Right ventricle myocardium inferior (tissue), 1 donor: ENCODE data around the gene FHAD1. TPM values are rescaled to one million over a fixed set of nuclear protein-coding genes. Genes with fewer than 3 reads are reported as not detected.

Experiments
- ATAC-seq: fragments of 200-7000 bp; cut with Tn5 transposase; one replicate; pipeline ENCODE4 v1.9.1; 2020; ENCODE audit warnings: mild to moderate bottlenecking, moderate library complexity
- DNase-seq: peaks from one replicate; pipeline ENCODE4 v3.0.0; 2021; ENCODE audit errors: missing footprints
- intact Hi-C: fragments of 100-400 bp; cut with DNase I; formaldehyde crosslinking; loops from one replicate; pipeline ENCODE4 v1.11.0; 2022
- long read RNA-seq: library from polyadenylated mRNA; unstranded; transcript quantifications from one replicate; pipeline ENCODE4 v2.0.0, GENCODE V29; 2021
- total RNA-seq: library from RNA; stranded (reverse); fragmentation: NEBNext Ultra II Directional; extraction: Animal tissue kit (Norgen Biotek cat#: 25700); gene quantifications from one replicate; pipeline ENCODE4 v1.2.1, GENCODE V29; 2021
- donor health status: DM: no; HTN: yes; CAD: no; lungs with severe emphysema.

FHAD1 gene
- not detected for total RNA-seq
- long read RNA-seq, result 0 reads

DNA sequence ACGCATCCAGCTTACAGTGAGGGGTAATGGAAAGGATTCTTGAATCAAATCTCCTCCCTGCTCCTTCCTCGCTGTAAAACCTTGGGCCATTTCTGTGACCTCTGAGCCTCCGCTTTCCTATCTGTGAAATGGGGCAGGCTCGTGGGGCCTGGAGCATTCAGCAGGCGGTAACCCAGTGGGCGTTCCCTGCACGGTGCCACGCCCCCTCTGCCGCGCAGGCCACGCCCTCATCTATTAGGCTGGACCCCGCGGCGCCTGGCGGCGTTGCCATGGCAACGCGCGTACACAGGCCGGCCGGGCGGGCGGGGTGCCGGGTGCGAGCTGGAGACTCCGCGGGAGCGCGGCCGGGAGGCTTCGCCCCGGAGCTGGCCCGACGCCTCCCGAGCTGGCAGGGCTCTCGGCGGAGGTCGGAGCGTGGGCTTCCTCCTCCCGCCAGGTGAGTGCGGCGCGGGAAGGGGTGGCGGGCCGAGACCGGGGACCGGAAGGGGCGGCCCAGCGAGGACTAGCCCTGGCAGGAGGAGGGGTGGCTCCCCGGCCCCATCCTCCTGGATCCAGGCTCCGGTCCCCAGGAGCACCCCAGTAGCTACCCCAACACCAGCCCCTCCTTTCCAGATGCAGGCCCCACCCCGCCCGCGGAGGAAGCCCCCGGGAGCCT, at the start of gene FHAD1:
TSS of gene FHAD1 (plus strand) at position 264 of the 655 bp plus-strand sequence. CDS start 4,562 bp downstream, outside the sequence.
- ATAC-seq, result peak; percentile 66
- peak; percentile 83 for DNase-seq
- intact Hi-C loops, result no loop called here

GRCh38 chr1:15197591-15198447, 49.2 kb upstream of the FHAD1 start:
- DNase-seq (no peak), ATAC-seq (no peak)
- intact Hi-C loops, result no loop called here

DNA sequence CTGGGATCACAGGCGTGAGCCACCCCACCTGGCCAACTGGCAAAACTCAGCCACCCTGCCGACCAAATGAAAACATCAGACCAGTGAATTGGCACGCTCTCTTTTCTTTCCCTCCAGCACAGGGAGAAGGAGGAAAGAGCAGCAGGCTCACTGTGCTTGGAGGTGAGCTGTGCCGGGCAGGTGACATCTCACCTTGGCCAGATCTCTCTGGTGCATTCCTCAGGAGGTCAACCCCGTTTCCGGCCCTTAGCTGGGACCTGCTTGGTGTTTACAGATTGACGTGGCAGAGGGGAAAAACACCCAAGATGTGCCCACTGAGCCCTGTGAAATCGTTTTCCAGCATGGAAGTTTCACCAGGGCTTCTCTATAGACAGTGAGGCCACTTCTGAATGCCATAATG, 48.3 kb upstream of the FHAD1 start:
- no peak for DNase-seq
- intact Hi-C loops, result no loop called here
- ATAC-seq, result no peak

DNA sequence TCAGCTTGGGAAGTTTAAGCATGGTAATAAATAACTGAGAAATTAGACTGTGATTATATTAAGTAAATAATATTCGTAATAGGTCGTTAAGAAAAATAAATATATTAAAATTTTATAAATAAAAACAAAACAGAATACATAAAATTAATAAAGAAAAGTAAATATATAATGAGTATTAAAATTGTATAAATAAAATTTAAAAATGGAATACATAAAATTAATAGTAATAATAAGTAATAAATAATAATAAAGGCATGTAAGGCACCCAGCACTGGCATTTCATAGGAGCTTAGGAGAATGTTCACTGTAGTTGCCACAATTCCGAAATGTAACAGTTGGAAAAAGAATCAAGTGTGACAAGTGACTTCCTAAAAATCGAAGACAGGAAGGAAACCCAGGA, 45.8 kb upstream of the FHAD1 start:
- no peak for DNase-seq
- intact Hi-C loops, result no loop called here
- no peak for ATAC-seq

GRCh38 chr1:15201849-15202551, 45.0 kb upstream of the FHAD1 start:
- intact Hi-C loops, result no loop called here
- no peak for ATAC-seq
- no peak for DNase-seq

DNA sequence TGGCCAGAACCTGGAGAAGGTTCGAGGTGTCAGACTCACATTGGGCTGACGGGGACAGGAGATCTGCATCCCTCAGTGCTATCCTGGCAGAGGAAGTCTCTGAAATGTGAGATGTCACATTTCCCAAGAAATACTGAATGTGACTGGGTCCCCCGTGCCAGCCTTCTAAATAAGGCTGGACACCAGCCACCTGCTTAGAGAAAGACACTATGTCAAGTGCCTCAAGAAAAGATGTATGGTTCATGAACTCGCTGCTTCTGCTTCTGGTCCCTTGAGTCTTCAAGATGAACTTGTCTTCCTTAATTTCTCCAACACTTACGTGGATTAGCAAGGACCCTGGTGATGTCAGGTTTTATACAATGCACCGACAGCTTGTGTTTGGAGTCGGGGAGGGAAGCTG, 42.1 kb upstream of the FHAD1 start:
- no peak for DNase-seq
- intact Hi-C loops, result loop anchor here (2.0 kb wide), 1 partner anchor 68 kb away; no protein-coding TSS in a partner anchor
- ATAC-seq, result no peak

DNA sequence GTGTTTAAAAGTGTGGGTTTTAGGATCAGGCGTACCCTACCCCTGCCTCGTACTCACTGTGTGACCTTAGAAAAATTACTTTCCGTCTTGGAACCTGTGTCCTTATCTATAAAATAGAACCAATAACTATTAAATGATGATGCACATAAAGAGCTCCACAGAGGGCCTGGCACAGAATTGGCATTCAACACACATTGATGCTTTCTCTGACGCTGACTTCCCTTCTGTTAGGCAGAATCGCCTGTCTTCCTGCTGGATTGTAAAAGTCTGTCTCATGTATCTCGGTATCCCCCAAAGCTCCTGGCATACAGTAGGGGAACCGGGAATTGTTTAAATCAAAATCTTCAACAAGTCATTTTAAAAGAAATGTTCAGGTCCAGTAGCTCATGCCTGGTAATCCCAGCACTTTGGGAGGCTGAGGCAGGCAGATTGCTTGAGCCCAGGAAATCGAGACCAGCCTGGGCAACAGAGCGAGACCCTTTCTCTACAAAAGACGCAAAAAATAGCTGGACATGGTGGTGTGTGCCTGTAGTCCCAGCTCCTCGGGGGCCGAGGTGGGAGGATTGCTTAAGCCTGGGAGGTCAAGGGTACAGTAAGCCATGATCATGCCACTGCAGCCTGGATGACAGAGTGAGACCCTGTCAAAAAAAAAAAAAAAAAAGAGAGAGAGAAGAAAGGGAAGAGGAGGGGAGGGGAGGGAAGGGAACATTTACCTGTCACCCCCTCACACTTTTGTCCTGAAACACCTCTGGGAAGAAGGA, 41.3 kb upstream of the FHAD1 start:
- no peak for ATAC-seq
- intact Hi-C loops, result loop anchor here (2.0 kb wide), 1 partner anchor 67 kb away; no protein-coding TSS in a partner anchor
- no peak for DNase-seq

- ATAC-seq (no peak), DNase-seq (no peak)
- intact Hi-C loops, result no loop called here
Measured at GRCh38 chr1:15206418-15207030, 40.5 kb upstream of the FHAD1 start.

DNA sequence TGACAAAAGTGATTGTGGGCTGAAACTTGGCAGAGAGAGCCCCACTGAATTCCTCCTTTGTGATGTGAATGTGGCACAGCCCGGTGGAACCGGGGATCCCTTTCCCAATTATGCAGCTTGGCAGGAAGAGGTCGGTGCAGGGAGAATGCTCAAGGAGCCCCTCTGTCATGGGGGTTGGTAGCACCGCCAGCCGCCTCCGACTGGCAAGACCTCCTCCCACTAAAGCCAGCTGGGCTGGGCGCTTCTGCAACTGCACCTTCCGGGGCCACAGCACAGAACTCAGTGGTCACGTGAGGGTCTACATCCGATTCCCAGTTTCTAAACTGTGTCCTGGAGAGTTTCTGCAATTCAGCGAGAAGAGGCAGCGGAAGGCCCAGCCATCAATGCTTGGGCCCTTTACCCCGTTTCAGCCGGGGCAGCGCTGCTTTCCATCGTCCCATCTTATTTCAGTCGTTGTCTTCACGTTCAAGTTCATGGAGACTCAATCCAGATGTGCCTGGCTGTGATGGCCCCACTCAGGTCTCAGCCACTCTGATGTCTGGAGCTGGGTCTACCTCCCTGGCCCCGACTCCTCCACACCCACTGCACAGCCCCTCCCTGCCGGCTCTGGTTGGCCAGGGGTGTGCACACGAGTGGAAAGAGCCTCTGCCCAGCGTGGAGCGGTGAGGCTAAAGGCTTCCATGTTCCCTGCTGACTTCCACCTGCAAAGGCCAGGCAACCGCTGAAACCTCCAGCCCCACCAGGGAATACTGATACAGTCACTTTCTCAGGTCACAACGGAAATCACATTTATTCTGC, 39.8 kb upstream of the FHAD1 start:
- intact Hi-C loops, result no loop called here
- DNase-seq (no peak), ATAC-seq (no peak)

DNA sequence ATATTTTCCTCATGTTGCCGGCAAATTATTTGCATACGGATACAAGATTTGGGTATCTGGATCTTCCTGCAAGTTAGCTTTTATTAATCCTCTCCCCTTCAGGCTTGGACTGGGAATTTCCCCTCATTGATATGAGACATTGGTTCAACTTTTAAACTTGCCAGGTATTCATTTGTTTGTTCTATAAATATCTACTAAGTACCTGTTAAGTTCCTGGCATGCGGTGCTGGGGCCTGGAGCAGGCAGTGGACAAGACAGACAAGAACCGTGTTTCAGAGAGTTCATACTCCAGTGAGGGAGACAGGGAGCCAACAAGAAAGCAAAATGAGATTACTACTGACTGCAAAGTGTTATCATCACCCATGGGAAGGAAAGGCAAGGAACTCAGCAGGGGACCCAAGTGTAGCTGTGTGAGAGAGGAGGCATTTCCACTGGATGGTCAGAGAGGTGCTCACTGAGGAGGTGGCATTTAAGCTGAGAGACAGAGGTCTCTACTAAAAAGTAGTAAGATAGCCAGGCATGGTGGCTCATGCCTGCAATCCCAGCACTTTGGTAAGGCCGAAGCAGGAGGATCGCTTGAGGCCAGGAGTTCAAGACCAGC, 39.1 kb upstream of the FHAD1 start:
- ATAC-seq (no peak), DNase-seq (no peak)
- intact Hi-C loops, result no loop called here

DNA sequence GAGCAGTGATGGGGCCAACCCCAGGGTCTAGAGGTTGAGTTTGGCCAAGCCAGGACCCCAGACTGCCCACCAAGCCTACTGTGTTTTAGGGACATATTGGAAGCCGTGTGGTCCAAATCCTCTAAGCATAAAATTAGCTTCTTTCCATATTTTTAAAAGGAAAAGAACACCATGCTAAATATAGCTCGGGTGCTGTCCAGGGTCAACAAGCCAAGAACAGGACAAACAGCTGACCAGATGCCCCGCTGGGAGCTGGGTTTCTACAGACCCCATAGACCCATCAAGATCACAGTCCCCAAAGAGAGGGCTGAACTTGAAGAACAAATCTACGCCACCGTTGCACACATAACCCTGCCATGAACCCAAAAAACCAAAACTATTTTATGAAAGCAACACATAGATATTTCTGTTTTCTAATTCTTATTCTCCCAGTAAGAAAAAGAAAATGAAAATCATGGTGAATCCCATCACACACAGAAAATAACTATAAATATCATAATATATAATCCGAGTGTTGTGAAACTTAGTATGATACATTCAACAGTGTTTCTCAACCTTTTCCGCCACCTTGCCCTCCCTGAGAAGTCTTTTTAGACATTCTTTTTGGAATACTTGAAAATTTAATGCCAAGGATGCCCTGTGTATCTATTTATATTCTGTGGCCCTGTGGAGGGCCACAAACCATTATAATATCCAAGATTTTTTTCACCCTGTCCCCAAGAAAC, 36.2 kb upstream of the FHAD1 start:
- intact Hi-C loops, result loop anchor here (5.0 kb wide), 1 partner anchor 59 kb away; the partner anchor contains the start of gene TMEM51
- peak; percentile 33 for ATAC-seq

GRCh38 chr1:15211424-15211823, 35.6 kb upstream of the FHAD1 start:
- DNase-seq (no peak), ATAC-seq (no peak)
- intact Hi-C loops, result loop anchor here (5.0 kb wide), 1 partner anchor 59 kb away; the partner anchor contains the start of gene TMEM51

More for the DNA sequence above, 36.2 kb upstream of the FHAD1 start:
- DNase-seq, result no peak

GRCh38 chr1:15212216-15212953, 34.6 kb upstream of the FHAD1 start:
- intact Hi-C loops, result loop anchor here (5.0 kb wide), 1 partner anchor 60 kb away; the partner anchor contains the start of gene TMEM51
- ATAC-seq (no peak), DNase-seq (no peak)

- intact Hi-C loops, result loop anchor here (5.0 kb wide), 1 partner anchor 61 kb away; the partner anchor contains the start of gene TMEM51
- ATAC-seq (no peak), DNase-seq (no peak)
Measured at GRCh38 chr1:15212954-15213291, 34.1 kb upstream of the FHAD1 start.

- DNase-seq (no peak), ATAC-seq (no peak)
- intact Hi-C loops, result loop anchor here (5.0 kb wide), 1 partner anchor 61 kb away; the partner anchor contains the start of gene TMEM51
Measured at GRCh38 chr1:15213341-15213821, 33.6 kb upstream of the FHAD1 start.
